ENCODE measurements around the gene WDR1.

Gene WDR1

GRCh38 chr4:10113362-10114047, 3.1 kb downstream of the WDR1 start:
- no peak for DNase-seq

- no peak for DNase-seq
Observed at GRCh38 chr4:10112658-10113284, 3.8 kb downstream of the WDR1 start.

- no peak for DNase-seq
Observed at GRCh38 chr4:10111067-10111801, 5.4 kb downstream of the WDR1 start.

GRCh38 chr4:10109995-10110670, 6.5 kb downstream of the WDR1 start:
- DNase-seq: no peak

- DNase-seq: peak; percentile 67
Observed at GRCh38 chr4:10108818-10109783, 7.5 kb downstream of the WDR1 start.

GRCh38 chr4:10108391-10108790, 8.2 kb downstream of the WDR1 start:
- DNase-seq: no peak

GRCh38 chr4:10107111-10108091, 9.2 kb downstream of the WDR1 start:
- no peak for DNase-seq

GRCh38 chr4:10106421-10107039, 10.1 kb downstream of the WDR1 start:
- peak; percentile 84 for DNase-seq

GRCh38 chr4:10105920-10106319, 10.7 kb downstream of the WDR1 start:
- no peak for DNase-seq

- no peak for DNase-seq
Observed at GRCh38 chr4:10105421-10105820, 11.2 kb downstream of the WDR1 start.

GRCh38 chr4:10104991-10105276, 11.7 kb downstream of the WDR1 start:
- no peak for DNase-seq

GRCh38 chr4:10104211-10104990, 12.2 kb downstream of the WDR1 start:
- no peak for DNase-seq

GRCh38 chr4:10102474-10103332, 13.9 kb downstream of the WDR1 start:
- no peak for DNase-seq

- no peak for DNase-seq
Observed at GRCh38 chr4:10101671-10102473, 14.7 kb downstream of the WDR1 start.

GRCh38 chr4:10100734-10101216, 15.8 kb downstream of the WDR1 start:
- no peak for DNase-seq

- peak; percentile 71 for DNase-seq
Observed at GRCh38 chr4:10099499-10100325, 16.9 kb downstream of the WDR1 start.

- DNase-seq: peak; percentile 67
Observed at GRCh38 chr4:10098780-10099160, 17.8 kb downstream of the WDR1 start.

Measured in activated CD8-positive, alpha-beta memory T cell treated with anti-CD3 and anti-CD28 coated beads for 24 hours (primary cell).